ENCODE measurements around the gene CMTM1.
"Not testable (repeated sequence)": the region's sequence is repeated elsewhere in the genome, so short reads cannot be mapped to it uniquely, and the experiment has no call there.

CMTM1 gene

DNA sequence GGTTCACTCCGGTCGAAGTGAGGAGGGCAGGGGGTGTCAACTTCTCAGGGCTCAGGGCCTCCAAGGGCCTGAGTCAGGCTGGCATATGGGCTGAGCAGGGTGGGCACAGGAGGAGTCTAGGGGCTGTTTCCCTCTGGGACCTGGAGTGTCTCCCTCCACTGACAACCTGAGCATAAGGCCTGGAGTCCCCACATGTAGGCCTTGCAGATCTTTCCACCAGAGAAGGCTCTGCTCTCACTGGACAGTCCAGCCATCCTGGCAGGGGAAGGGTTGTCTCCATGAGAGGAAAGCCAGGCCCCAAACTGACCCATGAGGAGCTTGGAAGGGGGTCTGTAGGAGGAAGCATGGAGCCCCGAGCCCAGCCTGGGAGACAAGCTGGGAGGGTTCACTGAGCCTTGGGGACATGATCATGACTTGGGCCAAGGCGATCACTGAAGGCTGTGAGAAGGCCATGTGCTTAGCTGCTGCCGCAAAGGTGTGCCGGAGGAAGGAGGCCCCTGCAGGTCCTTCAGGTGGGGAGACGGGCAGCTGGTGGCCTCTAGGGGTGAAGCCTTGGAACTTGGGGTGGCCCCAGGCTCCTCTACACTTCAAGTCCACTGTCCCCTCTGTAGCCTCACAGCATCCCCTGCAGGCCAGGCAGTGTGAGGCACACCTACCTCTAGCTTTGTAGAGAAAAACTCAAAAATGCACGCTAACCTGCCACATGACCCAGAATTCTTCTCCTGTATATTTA, 22.9 kb downstream of the CMTM1 start:
- peak; percentile 82 for DNase-seq (ENCODE audit: low spot score)
- TF ChIP-seq, protein P1, sequence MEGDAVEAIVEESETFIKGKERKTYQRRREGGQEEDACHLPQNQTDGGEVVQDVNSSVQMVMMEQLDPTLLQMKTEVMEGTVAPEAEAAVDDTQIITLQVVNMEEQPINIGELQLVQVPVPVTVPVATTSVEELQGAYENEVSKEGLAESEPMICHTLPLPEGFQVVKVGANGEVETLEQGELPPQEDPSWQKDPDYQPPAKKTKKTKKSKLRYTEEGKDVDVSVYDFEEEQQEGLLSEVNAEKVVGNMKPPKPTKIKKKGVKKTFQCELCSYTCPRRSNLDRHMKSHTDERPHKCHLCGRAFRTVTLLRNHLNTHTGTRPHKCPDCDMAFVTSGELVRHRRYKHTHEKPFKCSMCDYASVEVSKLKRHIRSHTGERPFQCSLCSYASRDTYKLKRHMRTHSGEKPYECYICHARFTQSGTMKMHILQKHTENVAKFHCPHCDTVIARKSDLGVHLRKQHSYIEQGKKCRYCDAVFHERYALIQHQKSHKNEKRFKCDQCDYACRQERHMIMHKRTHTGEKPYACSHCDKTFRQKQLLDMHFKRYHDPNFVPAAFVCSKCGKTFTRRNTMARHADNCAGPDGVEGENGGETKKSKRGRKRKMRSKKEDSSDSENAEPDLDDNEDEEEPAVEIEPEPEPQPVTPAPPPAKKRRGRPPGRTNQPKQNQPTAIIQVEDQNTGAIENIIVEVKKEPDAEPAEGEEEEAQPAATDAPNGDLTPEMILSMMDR (IDR thresholded peaks at IDR 0.05; ENCODE audit: extremely low read depth, missing control alignments) = peak; percentile 86

DNA sequence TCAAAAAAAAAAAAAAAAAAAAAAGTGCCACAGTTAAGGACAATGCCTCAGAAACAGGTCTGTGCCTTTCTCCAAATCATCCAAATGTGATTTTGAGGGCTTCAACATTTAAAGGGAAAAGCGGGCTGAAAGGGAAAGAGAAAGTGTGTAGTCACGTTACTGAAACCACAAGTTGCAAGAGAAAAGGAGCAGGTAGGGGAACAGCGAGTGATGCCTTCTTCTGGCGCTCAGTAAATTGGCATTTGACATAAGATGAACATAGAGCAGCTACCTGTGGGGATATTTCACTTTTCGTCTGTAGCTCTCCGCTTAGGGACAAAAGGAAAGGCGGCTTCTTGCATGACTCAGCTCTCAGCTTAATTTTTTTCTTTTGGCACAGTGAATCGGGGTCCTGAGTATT, 24.1 kb downstream of the CMTM1 start:
- no peak for DNase-seq (ENCODE audit: low spot score)
- TF ChIP-seq, protein P1 (IDR thresholded peaks at IDR 0.05; ENCODE audit: extremely low read depth, missing control alignments) = no peak

DNA sequence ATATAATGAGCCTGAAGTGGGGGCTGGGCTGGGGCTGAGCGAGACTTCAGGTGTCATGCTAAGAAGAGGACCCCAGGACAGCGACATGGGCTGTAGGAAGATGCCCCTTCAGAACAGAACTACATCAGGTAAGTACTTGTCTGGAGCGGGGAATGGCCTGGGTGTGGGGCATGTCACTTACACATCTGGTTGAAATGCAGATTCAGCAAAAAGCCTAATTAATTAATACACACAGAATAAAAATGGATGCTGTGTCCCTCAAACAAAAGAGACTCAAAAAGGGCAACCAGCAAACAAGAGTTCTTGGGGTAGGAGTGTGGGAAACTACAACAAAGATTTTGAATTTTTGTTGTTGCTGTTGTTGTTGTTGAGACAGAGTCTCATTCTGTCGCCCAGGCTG, 24.8 kb downstream of the CMTM1 start:
- TF ChIP-seq, protein P1 (IDR thresholded peaks at IDR 0.05; ENCODE audit: extremely low read depth, missing control alignments) = no peak
- DNase-seq (ENCODE audit: low spot score) = no peak

DNA sequence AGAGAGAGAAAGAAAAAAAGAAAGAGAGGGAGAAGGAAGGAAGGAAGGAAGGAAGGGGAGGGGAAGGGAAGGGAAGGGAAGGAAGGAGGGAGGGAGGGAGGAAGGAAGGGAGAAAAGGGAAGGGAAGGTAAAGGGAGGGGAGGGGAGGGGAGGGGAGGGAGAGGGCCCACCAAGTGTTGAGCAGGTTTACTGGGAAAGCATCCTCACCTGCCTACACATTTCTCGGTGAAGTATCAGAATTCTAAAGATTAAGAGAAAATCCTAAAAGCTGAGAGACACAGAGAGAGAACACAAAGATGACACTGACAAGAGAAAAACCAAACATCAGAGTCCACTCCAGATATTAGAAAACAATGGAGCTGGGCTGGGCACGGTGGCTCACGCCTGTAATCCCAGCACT, 26.0 kb downstream of the CMTM1 start:
- no peak for DNase-seq (ENCODE audit: low spot score)
- TF ChIP-seq, protein P1 (IDR thresholded peaks at IDR 0.05; ENCODE audit: extremely low read depth, missing control alignments) = no peak

DNA sequence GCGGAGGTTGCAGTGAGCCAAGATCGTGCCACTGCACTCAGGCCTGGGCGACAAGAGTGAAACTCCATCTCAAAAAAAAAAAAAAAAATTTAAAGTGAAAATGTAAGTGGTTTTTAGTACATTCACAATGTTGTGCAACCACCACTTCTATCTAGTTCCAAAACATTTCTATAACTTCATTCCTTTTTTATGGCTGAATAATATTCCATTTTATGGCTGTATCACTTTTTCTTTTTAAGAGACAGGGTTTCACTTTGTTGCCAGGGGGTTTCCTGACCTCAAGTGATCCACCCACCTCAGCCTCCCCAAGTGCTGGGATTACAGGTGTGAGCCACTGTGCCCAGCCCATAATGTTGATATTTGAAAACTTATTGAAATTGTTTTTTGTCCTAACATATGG, 26.6 kb downstream of the CMTM1 start:
- no peak for DNase-seq (ENCODE audit: low spot score)
- TF ChIP-seq, protein P1 (IDR thresholded peaks at IDR 0.05; ENCODE audit: extremely low read depth, missing control alignments) = no peak

DNA sequence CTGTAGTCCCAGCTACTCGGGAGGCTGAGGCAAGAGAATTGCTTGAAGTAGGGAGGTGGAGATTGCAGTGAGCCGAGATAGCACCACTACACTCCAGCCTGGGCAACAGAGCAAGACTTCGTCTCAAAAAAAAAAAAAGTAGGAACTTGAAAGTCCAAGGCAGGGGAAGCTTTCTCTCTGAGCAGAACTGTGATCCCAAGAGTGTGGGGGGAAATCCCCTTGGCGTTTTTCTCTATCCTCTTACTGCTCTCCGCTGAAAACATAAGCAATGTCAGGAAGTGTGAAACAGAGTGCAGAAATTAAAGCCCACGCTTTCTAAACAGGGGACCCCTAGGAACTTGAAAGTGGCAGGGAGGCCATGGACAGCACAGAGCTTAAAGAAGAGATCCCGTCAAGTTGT, 28.5 kb downstream of the CMTM1 start:
- TF ChIP-seq, protein P1 (IDR thresholded peaks at IDR 0.05; ENCODE audit: extremely low read depth, missing control alignments) = no peak
- no peak for DNase-seq (ENCODE audit: low spot score)

DNA sequence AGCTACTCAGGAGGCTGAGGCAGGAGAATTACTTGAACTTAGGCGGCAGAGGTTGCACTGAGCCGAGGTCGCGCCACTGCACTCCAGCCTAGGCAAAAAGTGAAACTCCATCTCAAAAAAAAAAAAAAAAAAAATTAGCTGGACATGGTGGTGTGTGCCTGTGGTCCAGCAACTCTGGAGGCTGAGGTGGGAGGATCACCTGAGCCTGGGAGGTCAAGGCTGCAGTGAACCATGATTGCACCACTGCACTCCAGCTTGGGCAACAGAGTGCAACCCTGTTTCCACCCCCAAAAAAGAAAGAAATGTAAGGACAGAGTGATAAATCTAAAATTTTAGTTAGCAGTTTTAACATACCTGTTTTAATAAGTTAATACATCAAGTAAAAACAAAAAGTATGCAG, 30.3 kb downstream of the CMTM1 start:
- DNase-seq (ENCODE audit: low spot score) = not testable (repeated sequence)
